Inflammatory macrophage treated with lipopolysaccharide for 1 hour (primary cell): Measurements from ENCODE around the gene PNMA1.

Source experiments
- DNase-seq, 2 donors: peaks; one replicate each; pipeline ENCODE4 v3.0.0-alpha.2; 2020 to 2022

Gene PNMA1, protein sequence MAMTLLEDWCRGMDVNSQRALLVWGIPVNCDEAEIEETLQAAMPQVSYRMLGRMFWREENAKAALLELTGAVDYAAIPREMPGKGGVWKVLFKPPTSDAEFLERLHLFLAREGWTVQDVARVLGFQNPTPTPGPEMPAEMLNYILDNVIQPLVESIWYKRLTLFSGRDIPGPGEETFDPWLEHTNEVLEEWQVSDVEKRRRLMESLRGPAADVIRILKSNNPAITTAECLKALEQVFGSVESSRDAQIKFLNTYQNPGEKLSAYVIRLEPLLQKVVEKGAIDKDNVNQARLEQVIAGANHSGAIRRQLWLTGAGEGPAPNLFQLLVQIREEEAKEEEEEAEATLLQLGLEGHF

DNA sequence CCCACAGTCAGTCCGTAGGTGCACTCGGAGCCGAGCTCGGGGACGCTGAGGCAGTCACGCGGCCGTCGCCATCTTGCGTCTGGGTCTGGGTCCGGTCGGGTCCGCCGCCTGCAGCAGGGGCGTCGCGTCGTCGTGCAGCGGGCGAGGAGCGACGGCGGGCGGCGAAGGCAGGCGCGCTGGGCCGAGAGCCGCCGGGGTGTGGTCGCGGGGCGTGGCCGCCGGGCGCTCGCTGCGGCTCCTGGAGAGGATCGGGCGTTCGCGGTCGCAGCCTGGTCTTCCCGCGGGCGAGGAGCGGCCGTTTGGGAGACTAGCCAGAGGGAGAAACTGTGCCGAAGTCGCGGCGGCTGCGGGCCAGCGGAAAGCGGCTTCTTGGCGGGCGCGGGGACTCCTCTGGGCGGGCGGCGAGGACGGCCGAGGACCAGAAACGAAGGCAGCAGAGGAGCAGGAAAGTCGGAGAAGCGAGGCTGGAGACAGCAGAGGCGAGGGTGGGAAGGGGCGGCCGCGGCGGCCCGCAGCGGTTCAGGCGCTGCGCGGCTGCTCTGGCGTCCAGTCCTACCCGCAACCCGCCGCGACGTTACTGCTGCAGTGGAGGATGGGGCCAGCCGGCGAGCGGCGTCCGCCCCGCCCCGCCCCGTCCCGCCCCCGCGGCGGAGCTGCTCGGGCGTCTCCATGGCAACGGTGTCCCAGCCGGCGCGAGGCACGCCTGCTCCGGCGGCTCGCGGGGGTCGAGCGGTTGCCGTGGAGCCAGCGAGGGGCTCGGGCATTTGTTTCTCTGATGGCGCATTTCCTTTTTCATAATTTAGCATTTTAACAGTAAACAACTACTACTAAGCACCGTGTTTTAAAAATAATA lies at the start of gene PNMA1:
TSS of gene PNMA1 (minus strand) at position 582 of the 853 bp plus-strand sequence. CDS start 745 bp downstream, outside the sequence.
- peak; percentile 76 to 83 for DNase-seq

GRCh38 chr14:73763396-73763795 lies 49.2 kb upstream of the PNMA1 start:
- DNase-seq = no peak

GRCh38 chr14:73762375-73762822 lies 48.2 kb upstream of the PNMA1 start:
- peak in 1 of 2 donors; percentile 18 for DNase-seq

- DNase-seq = peak; percentile 75 to 77
These were observed 47.6 kb upstream of the PNMA1 start for GRCh38 chr14:73761618-73762355.

GRCh38 chr14:73760598-73761586 lies 46.7 kb upstream of the PNMA1 start:
- DNase-seq = no peak

DNA sequence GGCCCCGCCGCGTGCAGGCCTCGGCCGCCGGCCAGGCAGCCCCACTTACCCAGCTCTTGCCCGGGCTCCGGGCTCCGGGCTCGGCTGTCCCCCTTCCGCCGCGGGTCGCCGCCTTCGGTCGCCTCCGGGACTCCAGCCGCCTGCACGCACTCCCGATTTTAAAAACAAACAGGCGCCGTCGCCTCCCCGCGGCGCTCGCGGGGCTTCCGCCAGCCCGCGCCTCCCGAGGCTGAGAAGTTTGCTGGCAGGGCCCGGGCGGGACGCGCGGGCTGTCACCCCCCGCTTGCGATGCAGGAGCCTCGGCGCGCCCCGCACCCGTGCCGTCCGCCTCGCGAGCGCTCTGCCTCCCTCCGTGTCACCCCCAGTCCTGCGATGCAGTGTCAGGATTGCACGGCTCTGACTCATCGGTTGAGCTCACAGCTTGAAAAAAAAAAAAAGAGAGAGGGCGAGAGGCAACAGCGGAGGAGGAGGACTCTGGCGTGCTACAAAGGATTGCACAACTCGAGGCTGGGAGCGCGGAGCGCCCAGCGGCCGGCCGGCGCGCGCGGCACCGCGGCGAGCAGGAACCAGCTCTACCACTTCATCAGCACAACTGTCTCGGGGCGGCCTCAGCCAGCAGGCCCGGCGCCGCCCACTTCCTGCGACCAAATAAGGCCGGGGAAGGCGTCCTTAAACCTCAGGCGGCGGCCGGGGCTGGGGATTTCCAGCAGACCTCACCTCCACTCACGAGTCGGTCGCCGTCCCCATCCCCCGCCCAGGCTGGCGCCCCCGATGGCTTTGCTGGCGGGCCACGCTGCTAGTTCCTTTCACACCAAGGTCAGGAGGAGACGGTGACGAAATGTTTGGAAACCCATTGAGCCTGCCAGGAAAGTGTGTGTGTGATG lies 45.8 kb upstream of the PNMA1 start:
- peak; percentile 94 to 97 for DNase-seq

GRCh38 chr14:73759183-73759713 lies 45.1 kb upstream of the PNMA1 start:
- peak in 1 of 2 donors; percentile 16 for DNase-seq

- peak; percentile 74 to 80 for DNase-seq
These were observed 44.4 kb upstream of the PNMA1 start for GRCh38 chr14:73758392-73759182.

GRCh38 chr14:73757876-73758391 lies 43.8 kb upstream of the PNMA1 start:
- DNase-seq = no peak

DNA sequence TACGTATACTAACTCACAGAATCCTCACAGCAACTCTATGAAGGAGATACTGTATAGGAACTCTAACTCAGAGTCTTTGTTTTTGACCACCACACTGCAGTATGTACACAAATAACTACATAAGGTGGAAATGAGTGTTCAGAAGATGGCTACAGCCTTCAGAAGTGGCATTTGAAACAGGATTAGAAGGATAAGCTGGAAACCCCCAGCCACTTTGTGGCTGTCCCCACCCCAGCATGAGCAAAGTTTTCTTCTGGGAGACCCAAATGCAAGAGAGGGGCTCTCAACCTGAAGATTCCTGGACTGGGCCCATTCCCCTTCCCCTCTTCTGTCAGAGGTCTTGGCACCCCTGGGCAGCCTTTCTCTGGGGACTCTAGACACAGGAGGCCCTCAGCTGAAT lies 43.2 kb upstream of the PNMA1 start:
- DNase-seq = no peak

GRCh38 chr14:73755434-73756014 lies 41.3 kb upstream of the PNMA1 start:
- DNase-seq = no peak

GRCh38 chr14:73754911-73755360 lies 40.8 kb upstream of the PNMA1 start:
- DNase-seq = no peak

- DNase-seq = peak in 1 of 2 donors; percentile 41
These were observed 40.0 kb upstream of the PNMA1 start for GRCh38 chr14:73753887-73754795.

- no peak for DNase-seq
These were observed 39.1 kb upstream of the PNMA1 start for GRCh38 chr14:73753124-73753886.

DNA sequence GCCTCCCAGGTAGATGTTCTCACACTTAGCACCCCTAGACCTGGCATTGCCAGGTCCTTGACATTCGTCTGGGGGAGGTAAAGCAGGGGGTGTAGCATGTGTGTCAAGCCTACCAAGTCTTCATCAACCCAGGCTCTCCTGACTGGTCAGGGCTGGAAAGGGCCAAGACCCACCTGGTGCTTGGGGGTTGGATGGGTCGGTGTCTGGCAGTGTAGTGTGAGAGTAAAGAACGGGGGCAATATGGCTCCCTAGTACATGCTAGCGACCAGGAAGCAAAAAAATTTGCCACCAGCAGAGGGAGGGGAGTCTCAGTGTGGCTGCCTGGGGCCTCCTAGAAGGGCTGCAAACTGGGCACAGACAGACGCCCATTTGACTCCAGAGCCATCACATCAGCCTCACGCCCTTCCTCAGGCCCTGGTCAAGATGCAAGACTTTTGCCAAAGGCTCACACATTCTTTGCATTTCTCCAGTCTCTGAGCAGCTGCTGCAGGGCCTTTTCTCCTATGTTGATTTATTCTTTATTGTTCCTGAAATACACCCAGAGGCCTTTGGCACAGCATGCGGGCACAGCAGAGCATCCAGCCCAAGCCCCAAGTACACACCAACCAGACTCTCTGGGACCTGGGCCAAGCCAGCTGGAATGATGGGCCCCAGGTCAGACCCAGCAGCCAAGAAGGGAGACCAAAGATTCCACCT lies 38.3 kb upstream of the PNMA1 start:
- peak in 1 of 2 donors; percentile 49 for DNase-seq

DNA sequence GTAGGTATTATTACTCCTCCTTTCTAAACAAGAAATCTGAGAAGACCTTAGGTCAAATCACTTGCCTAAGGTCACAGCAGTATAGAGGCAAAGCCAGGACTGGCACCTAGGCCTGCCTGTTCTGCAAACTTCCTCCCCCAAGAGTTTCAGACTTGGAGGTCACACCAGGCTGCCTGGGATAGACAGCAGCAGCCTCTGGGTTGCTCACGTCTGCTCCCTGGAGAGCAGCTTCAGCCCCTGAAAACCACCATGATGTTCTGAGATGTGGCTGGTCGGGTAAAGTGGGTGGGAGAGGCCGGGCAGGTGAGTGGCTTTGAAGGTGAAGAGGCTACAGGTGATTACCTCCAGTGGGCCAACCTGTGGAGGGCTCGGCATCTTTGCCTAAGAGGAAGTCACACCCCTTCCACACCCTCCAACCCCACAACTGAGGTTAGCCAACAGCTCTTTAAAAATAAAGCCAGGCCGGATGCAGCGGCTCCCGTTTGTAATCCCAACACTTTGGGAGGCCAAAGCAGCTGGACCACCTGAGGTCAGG lies 37.0 kb upstream of the PNMA1 start:
- DNase-seq = no peak
